HUES64 (cell line): Measurements from ENCODE around the gene NBDY. TPM values are rescaled to one million over a fixed set of nuclear protein-coding genes. Genes with fewer than 3 reads are reported as not detected.
"Not testable (repeated sequence)": the region's sequence is repeated elsewhere in the genome, so short reads cannot be mapped to it uniquely, and the experiment has no call there.

Source experiments
- H3K27ac ChIP-seq: 2 replicates; pipeline ENCODE4 v1.7.0; 2013; ENCODE audit warnings: low read depth, low read length, inconsistent platforms
- H3K27me3 ChIP-seq: 2 replicates; pipeline ENCODE4 v1.6.1; 2013; ENCODE audit warnings: mild to moderate bottlenecking, low read length; ENCODE audit not compliant: insufficient read depth
- H3K36me3 ChIP-seq: 2 replicates; pipeline ENCODE4 v1.6.1; 2013; ENCODE audit warnings: mild to moderate bottlenecking, low read length; ENCODE audit not compliant: insufficient read depth
- H3K4me1 ChIP-seq: 2 replicates; pipeline ENCODE4 v1.6.1; 2013; ENCODE audit warnings: mild to moderate bottlenecking, low read length, moderate library complexity; ENCODE audit not compliant: insufficient read depth
- H3K4me3 ChIP-seq: 2 replicates; pipeline ENCODE4 v1.5.1; 2013; ENCODE audit warnings: mild to moderate bottlenecking, low read length, moderate library complexity
- H3K9ac ChIP-seq: 2 replicates; pipeline ENCODE4 v1.6.1; 2013; ENCODE audit warnings: mild to moderate bottlenecking, low read depth, low read length
- H3K9me3 ChIP-seq: 2 replicates; pipeline ENCODE4 v1.6.1; 2013; ENCODE audit warnings: low read depth, low read length; ENCODE audit not compliant: insufficient read depth
- WGBS: fragments of 150-250, 120-280 bp; methylation state at CpG from one replicate; pipeline ENCODE4 v1.1.7; 2013; ENCODE audit warnings: missing lambda C conversion rate; 5-methylcytosine and 5-hydroxymethylcytosine counted together
- polyA plus RNA-seq, 2 experiments: library from polyadenylated mRNA; stranded (reverse); fragments of 50-300 nt; gene quantifications; one replicate each; pipeline ENCODE4 v1.2.3, GENCODE V29; 2013

Gene NBDY
- polyA plus RNA-seq (2013, experiment 1 of 2) = 49.0 TPM
- 65.8 TPM for polyA plus RNA-seq (2013, experiment 2 of 2)

DNA sequence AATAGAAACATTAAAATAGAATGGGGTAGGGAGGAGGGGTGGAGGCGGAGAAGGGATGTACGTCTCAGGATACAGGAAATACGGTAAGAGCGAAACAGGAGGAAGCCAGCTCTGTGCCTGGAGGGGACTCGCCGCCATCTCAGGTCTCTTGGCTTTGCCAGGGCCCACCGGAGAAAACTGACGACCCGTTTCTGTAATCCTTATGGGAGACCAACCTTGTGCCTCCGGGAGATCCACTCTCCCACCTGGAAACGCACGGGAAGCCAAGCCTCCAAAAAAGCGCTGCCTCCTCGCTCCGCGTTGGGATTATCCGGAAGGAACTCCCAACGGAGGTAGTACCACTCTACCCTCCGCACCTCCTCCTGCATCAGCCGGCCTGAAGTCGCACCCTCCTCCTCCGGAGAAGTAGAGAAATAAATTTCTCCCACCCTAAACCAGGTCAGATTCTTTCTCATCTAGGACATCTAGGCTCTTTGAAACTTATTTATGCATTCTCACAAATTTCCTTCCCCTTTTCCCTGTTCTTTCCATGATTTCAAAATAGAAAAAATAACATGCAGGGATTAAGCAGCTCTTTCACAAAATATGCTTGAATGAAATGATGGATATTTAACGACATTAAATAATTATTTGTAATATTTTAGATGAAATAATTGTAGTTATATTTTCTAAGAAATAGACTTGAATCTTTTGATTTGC, at the start of gene NBDY:
Gene NBDY, plus strand, starts transcription at position 92 of the 699 bp plus-strand sequence. Its CDS starts 111 bp downstream, at position 203.
- under 1% methylated on average over 22 of the region's 23 CpGs for WGBS
- Histone ChIP-seq H3K9me3 (no peaks in the 10 kb centered on the region), H3K27ac (peak within 1 kb of the TSS; percentile 81), H3K4me3 (peak within 1 kb of the TSS; percentile 99), H3K4me1 (no peaks in the 10 kb centered on the region), H3K36me3 (peaks cover 7% of the 10 kb centered on the region), H3K27me3 (no peaks in the 10 kb centered on the region), H3K9ac (peak within 1 kb of the TSS; percentile 89)

GRCh38 chrX:56704530-56704929, 24.5 kb upstream of the NBDY start:
- H3K9ac ChIP-seq, H3K27me3 ChIP-seq: not testable (repeated sequence)
- WGBS = 73% methylated on average over 4 of the region's 4 CpGs

DNA sequence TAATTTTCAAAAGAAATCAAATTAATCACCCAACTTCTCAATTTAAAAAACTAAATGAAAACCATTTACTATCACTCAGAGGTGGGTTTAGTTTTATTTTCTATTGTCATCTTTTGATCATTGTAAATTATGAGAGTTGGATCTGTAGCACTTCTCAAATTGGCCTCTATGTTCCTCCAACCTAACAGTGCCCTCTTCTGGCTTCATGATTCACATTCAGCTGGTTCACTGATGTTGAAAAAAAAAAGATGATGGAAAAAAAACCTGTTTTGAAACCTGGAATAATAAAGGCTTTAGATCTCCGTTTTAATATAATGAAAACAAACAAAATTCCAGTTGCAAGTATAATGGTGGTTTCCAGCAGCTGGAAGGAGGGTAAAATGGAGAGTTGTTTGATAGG, 2.4 kb upstream of the NBDY start:
- Histone ChIP-seq H3K27me3 (no peaks in the 10 kb centered on the region), H3K9ac (no peak overlapping the region), H3K36me3 (no peaks in the 10 kb centered on the region), H3K4me3 (no peak overlapping the region), H3K27ac (no peak overlapping the region), H3K4me1 (no peaks in the 10 kb centered on the region), H3K9me3 (no peaks in the 10 kb centered on the region)
- WGBS = no CpG with 5 or more reads among the region's 1 CpG

More at GRCh38 chrX:56704530-56704929, 24.5 kb upstream of the NBDY start:
- H3K9me3 ChIP-seq, H3K36me3 ChIP-seq, H3K4me3 ChIP-seq, H3K27ac ChIP-seq, H3K4me1 ChIP-seq: not testable (repeated sequence)

- WGBS = 96% methylated on average over 3 of the region's 3 CpGs
- H3K4me1 ChIP-seq = no peaks in the 10 kb centered on the region
Observed at GRCh38 chrX:56727531-56727930, 1.5 kb upstream of the NBDY start.

DNA sequence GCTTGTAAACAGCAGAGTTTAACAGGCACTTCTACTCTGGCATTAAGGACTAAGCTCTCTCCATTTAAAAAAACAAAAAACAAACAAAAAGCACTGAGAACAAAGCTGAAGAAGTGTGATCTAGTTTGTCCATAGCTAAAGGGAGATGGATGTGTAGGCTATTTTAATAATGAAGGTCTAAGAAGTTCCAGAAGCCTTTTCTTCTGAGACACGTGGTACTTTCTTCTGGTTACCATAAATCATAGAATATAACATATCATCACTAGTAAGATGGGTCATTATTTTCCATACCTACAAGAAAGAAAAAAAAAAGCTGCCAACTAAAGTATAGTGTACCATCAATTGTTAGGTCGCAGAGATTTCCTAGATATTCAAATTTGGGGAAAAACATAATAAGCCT, 722 bp upstream of the NBDY start:
- Histone ChIP-seq H3K27ac (no peak overlapping the region), H3K36me3 (0 out of 2 replicates have a peak, but pooled peaks cover 4% of the 10 kb centered on the region), H3K4me1 (no peaks in the 10 kb centered on the region), H3K4me3 (peak overlapping the region; percentile 99), H3K27me3 (no peaks in the 10 kb centered on the region), H3K9ac (no peak overlapping the region), H3K9me3 (no peaks in the 10 kb centered on the region)
- WGBS = no CpG with 5 or more reads among the region's 2 CpGs

More at GRCh38 chrX:56727531-56727930, 1.5 kb upstream of the NBDY start:
- H3K27ac ChIP-seq = no peak overlapping the region
- H3K9ac ChIP-seq = no peak overlapping the region
- no peaks in the 10 kb centered on the region for H3K27me3 ChIP-seq
- no peak overlapping the region for H3K4me3 ChIP-seq
- no peaks in the 10 kb centered on the region for H3K9me3 ChIP-seq
- H3K36me3 ChIP-seq = 0 out of 2 replicates have a peak, but pooled peaks cover 4% of the 10 kb centered on the region

- 0 out of 2 replicates have a peak, but pooled peaks cover 4% of the 10 kb centered on the region for H3K36me3 ChIP-seq
- H3K27ac ChIP-seq = no peak overlapping the region
- H3K4me1 ChIP-seq = no peaks in the 10 kb centered on the region
- WGBS = 7% methylated on average over 3 of the region's 8 CpGs
- peak overlapping the region; percentile 99 for H3K4me3 ChIP-seq
- H3K9ac ChIP-seq = no peak overlapping the region
- no peaks in the 10 kb centered on the region for H3K27me3 ChIP-seq
- H3K9me3 ChIP-seq = no peaks in the 10 kb centered on the region
Observed at GRCh38 chrX:56728752-56729151, 291 bp upstream of the NBDY start.

DNA sequence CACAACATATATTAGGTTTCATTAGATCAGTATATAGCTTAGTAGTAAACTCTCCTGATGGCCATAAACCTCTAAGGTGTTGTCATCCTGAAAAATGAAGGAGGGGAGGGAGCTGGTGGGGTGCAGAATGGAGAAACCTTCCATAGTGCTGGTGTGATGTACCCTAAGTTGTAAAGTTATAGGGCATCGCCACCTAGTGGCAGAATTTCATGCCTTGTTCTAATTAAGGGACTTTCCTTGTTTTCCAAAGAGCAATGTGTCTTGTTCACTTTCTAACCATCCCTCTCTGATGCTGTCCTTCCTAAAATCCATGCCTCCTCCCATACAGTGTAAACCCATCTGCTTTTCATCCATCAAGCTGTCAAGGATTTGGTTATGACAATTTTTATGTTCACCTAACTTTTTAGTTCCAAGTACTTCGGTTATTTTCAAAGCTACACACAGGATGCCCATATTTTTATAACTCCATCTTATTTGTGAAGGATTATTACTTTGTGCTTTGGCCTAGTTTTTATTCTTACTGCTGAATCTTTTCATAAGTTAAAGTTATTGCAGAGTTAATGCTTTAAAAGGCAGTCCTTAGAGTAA, 4.5 kb downstream of the NBDY start:
- H3K27me3 ChIP-seq = no peaks in the 10 kb centered on the region
- H3K4me3 ChIP-seq = no peak overlapping the region
- H3K4me1 ChIP-seq = no peaks in the 10 kb centered on the region
- no peaks in the 10 kb centered on the region for H3K9me3 ChIP-seq
- no peak overlapping the region for H3K27ac ChIP-seq
- H3K36me3 ChIP-seq = peaks cover 35% of the 10 kb centered on the region
- no peak overlapping the region for H3K9ac ChIP-seq
- 0% methylated on average over 1 of the region's 2 CpGs for WGBS

DNA sequence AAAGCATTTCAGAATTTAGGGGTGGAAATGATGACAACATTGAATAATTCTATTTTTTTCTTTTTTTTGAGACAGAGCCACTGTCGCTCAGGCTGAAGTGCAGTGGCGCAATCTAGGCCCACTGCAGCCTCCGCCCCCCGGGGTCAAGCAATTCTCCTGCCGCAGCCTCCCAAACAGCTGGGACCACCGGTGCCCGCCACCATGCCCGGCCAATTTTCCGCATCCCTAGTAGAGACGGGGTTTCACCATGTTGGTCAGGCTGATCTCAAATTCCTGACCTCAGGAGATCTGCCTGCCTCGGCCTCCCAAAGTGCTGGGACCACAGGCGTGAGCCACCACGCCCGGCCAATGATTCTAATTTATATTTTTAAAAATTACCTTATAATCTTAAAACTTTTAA, 7.2 kb downstream of the NBDY start:
- 96% methylated on average over 11 of the region's 14 CpGs for WGBS
- H3K27ac ChIP-seq = no peak overlapping the region
- H3K4me1 ChIP-seq = no peaks in the 10 kb centered on the region
- H3K9ac ChIP-seq = no peak overlapping the region
- no peaks in the 10 kb centered on the region for H3K9me3 ChIP-seq
- H3K4me3 ChIP-seq = no peak overlapping the region
- no peaks in the 10 kb centered on the region for H3K27me3 ChIP-seq
- H3K36me3 ChIP-seq = peaks cover 38% of the 10 kb centered on the region

DNA sequence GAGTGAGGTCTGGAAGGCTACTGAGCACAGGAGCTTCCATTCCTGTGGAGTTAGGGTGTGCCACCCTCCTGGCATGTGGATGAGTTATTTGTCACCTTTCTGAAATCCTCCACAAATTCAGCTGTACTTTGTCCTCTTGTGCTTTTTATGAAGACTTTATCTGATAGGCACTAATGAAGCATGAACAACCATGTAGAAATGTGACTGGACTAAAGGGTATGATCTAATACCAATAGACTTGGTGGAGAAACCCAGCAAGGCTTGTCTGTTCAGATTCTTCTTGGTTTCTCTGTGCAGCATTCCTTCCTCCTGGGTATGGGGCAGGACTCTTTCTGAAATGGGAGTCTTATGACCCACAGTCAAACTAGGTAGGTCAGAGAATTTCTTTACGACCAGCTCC, 9.6 kb downstream of the NBDY start:
- H3K27ac ChIP-seq = no peak overlapping the region
- no peak overlapping the region for H3K4me3 ChIP-seq
- 100% methylated on average over 1 of the region's 1 CpG for WGBS
- H3K9me3 ChIP-seq = no peaks in the 10 kb centered on the region
- no peak overlapping the region for H3K9ac ChIP-seq
- H3K27me3 ChIP-seq = no peaks in the 10 kb centered on the region
- H3K4me1 ChIP-seq = no peaks in the 10 kb centered on the region
- H3K36me3 ChIP-seq = peaks cover 34% of the 10 kb centered on the region

- H3K9me3 ChIP-seq = no peaks in the 10 kb centered on the region; the same call in 1 of the 2 replicates
- no peaks in the 10 kb centered on the region; the same call in 1 of the 2 replicates for H3K36me3 ChIP-seq
- WGBS = 82% methylated on average over 4 of the region's 4 CpGs
- H3K27me3 ChIP-seq = no peaks in the 10 kb centered on the region
- H3K4me3 ChIP-seq = no peak overlapping the region
- H3K4me1 ChIP-seq = no peaks in the 10 kb centered on the region
- H3K27ac ChIP-seq = no peak overlapping the region
- no peak overlapping the region for H3K9ac ChIP-seq
Observed at GRCh38 chrX:56744996-56745395, 16.0 kb downstream of the NBDY start.

DNA sequence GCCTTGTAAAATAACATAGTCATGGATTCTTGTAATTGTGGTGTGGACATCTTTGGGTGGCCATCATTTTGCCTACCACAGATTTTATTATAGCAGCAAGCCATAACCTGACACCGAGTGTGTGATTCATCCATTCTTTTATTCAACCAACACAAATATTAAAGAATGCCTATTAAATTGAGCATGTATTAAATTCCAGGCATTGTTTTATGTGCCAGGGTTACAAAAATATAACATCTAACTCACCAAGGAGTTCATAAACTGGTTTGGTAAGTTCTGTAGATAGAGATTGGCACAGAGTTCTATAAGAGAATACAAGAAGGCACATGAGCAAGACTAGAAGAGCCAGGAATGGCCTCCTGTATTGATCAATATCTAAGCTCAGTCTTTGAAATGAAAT, 18.0 kb downstream of the NBDY start:
- H3K27me3 ChIP-seq = no peaks in the 10 kb centered on the region
- no peaks in the 10 kb centered on the region; the same call in 1 of the 2 replicates for H3K36me3 ChIP-seq
- no peaks in the 10 kb centered on the region for H3K4me1 ChIP-seq
- no CpG with 5 or more reads among the region's 1 CpG for WGBS
- H3K9ac ChIP-seq = no peak overlapping the region
- no peak overlapping the region for H3K27ac ChIP-seq
- H3K4me3 ChIP-seq = no peak overlapping the region
- H3K9me3 ChIP-seq = no peaks in the 10 kb centered on the region; the same call in 1 of the 2 replicates
